Measurements from ENCODE around the gene CSNK1E.

- TF ChIP-seq CTCF (IDR thresholded peaks at IDR 0.05), result no peak
- no peak for TF ChIP-seq POLR2A (IDR thresholded peaks at IDR 0.05)
These were observed 55.0 kb downstream of the CSNK1E start for GRCh38 chr22:38262051-38262795.
